ENCODE results near the gene CDR2.
"Not testable (repeated sequence)": the region's sequence is repeated elsewhere in the genome, so short reads cannot be mapped to it uniquely, and the experiment has no call there.

CDR2 gene

GRCh38 chr16:22352723-22353122, 21.7 kb downstream of the CDR2 start (continued):
- TF ChIP-seq ZNF670 (tag by site-specific recombination; IDR thresholded peaks at IDR 0.05; ENCODE audit: low read depth) (no peak), ZNF354C (tag by site-specific recombination; IDR thresholded peaks at IDR 0.05; ENCODE audit: borderline replicate concordance, low read depth) (no peak), ZNF202 (tag by site-specific recombination; IDR thresholded peaks at IDR 0.05; ENCODE audit: borderline replicate concordance) (no peak)

- no peak for TF ChIP-seq SCRT2 (tag by site-specific recombination; IDR thresholded peaks at IDR 0.05)
- TF ChIP-seq ZNF530 (tag by site-specific recombination; IDR thresholded peaks at IDR 0.05; ENCODE audit: low read depth) = no peak
- no peak overlapping the region for H3K27ac ChIP-seq (ENCODE audit: extremely low read depth, low read depth, low read length)
- POLR2A ChIA-PET = no interaction called here
- CTCF ChIA-PET = no interaction called here
- no peak overlapping the region for H3K4me3 ChIP-seq (ENCODE audit: low read depth, low read length)
- H3K36me3 ChIP-seq (ENCODE audit: control insufficient read depth in 2 of 2, insufficient read depth in 1 of 2, low read length in 2 of 2) = peaks cover 7 to 44% of the 10 kb centered on the region in 2 experiments
- H3K4me1 ChIP-seq (ENCODE audit: control insufficient read depth, insufficient read depth, low read length) = peaks cover 8% of the 10 kb centered on the region
- H3K9me3 ChIP-seq (ENCODE audit: control insufficient read depth, insufficient read depth, low read depth, low read length) = no peaks in the 10 kb centered on the region
Observed at GRCh38 chr16:22352140-22352539, 22.3 kb downstream of the CDR2 start.

- H3K27ac ChIP-seq (ENCODE audit: extremely low read depth, low read depth, low read length); POLR2A ChIA-PET; H3K4me1 ChIP-seq (ENCODE audit: control insufficient read depth, insufficient read depth, low read length); H3K4me3 ChIP-seq (ENCODE audit: low read depth, low read length); CTCF ChIA-PET; H3K9me3 ChIP-seq (ENCODE audit: control insufficient read depth, insufficient read depth, low read depth, low read length): not testable (repeated sequence)
- H3K36me3 ChIP-seq (ENCODE audit: control insufficient read depth in 2 of 2, insufficient read depth in 1 of 2, low read length in 2 of 2) = peaks cover 7 to 56% of the 10 kb centered on the region in 2 experiments
- TF ChIP-seq ZNF146 (tag by site-specific recombination; IDR thresholded peaks at IDR 0.05) (peak; percentile 99), ZNF580 (tag by site-specific recombination; IDR thresholded peaks at IDR 0.05) (peak; percentile 70; the same call in 1 of the 2 replicates)
Observed at GRCh38 chr16:22351017-22351416, 23.4 kb downstream of the CDR2 start.

GRCh38 chr16:22348291-22348690, 26.1 kb downstream of the CDR2 start:
- POLR2A ChIA-PET = no interaction called here
- CTCF ChIA-PET = no interaction called here
- Histone ChIP-seq H3K36me3 (ENCODE audit: control insufficient read depth in 2 of 2, insufficient read depth in 1 of 2, low read length in 2 of 2) (peaks cover 11 to 60% of the 10 kb centered on the region in 2 experiments), H3K4me1 (ENCODE audit: control insufficient read depth, insufficient read depth, low read length) (peaks cover 2% of the 10 kb centered on the region), H3K4me3 (ENCODE audit: low read depth, low read length) (no peak overlapping the region), H3K27ac (ENCODE audit: extremely low read depth, low read depth, low read length) (no peak overlapping the region), H3K9me3 (ENCODE audit: control insufficient read depth, insufficient read depth, low read depth, low read length) (no peaks in the 10 kb centered on the region)
- no peak for TF ChIP-seq ZNF830 (tag by site-specific recombination; IDR thresholded peaks at IDR 0.05; ENCODE audit: low read depth)
- TF ChIP-seq ZNF391 (tag by site-specific recombination; IDR thresholded peaks at IDR 0.05; ENCODE audit: borderline replicate concordance, low read depth) = no peak
- TF ChIP-seq ZNF16 (tag by site-specific recombination; IDR thresholded peaks at IDR 0.05; ENCODE audit: low read depth) = no peak
- no peak for TF ChIP-seq ZFP37 (tag by site-specific recombination; IDR thresholded peaks at IDR 0.05)
- TF ChIP-seq ZNF155 (tag by site-specific recombination; IDR thresholded peaks at IDR 0.05) = no peak
- TF ChIP-seq OVOL3 (tag by site-specific recombination; IDR thresholded peaks at IDR 0.05) = no peak
- no peak for TF ChIP-seq ZNF585B (tag by site-specific recombination; IDR thresholded peaks at IDR 0.05)
- TF ChIP-seq ZNF580 (tag by site-specific recombination; IDR thresholded peaks at IDR 0.05) = no peak
- TF ChIP-seq ZNF274 (IDR thresholded peaks at IDR 0.05; ENCODE audit: low read length) = no peak
- no peak for TF ChIP-seq ZNF274 (tag by site-specific recombination; IDR thresholded peaks at IDR 0.05; ENCODE audit: borderline replicate concordance)
- no peak for TF ChIP-seq HOXD13 (CRISPR knock-in tag; IDR thresholded peaks at IDR 0.05; ENCODE audit: borderline replicate concordance)
- TF ChIP-seq ZNF148 (tag by site-specific recombination; IDR thresholded peaks at IDR 0.05; ENCODE audit: borderline replicate concordance) = no peak
- TF ChIP-seq TCF7L2 (IDR thresholded peaks at IDR 0.05; ENCODE audit: borderline replicate concordance, low read depth, low read length) = no peak
- no peak for TF ChIP-seq PRDM10 (tag by site-specific recombination; IDR thresholded peaks at IDR 0.05)
- TF ChIP-seq ZNF202 (tag by site-specific recombination; IDR thresholded peaks at IDR 0.05; ENCODE audit: borderline replicate concordance) = no peak
